ENCODE results near the gene UBXN4.
"Not testable (repeated sequence)": the region's sequence is repeated elsewhere in the genome, so short reads cannot be mapped to it uniquely, and the experiment has no call there.

Gene UBXN4

GRCh38 chr2:135741395-135742324, at the start of gene UBXN4:
Gene UBXN4, plus strand, starts transcription at chr2:135741855. Its CDS starts 75 bp downstream, at chr2:135741930.
- Mint-ChIP-seq H3K9me3 (ENCODE audit: low read depth) (peaks cover 4% of the 10 kb centered on the region), H3K27ac (peak within 1 kb of the TSS; percentile 98), H3K4me3 (peak within 1 kb of the TSS; percentile 95), H3K4me1 (ENCODE audit: low read depth) (peaks cover 36% of the 10 kb centered on the region), H3K27me3 (no peaks in the 10 kb centered on the region), H3K36me3 (peaks cover 6% of the 10 kb centered on the region)

GRCh38 chr2:135694711-135695110, 46.9 kb upstream of the UBXN4 start:
- H3K9me3 Mint-ChIP-seq (ENCODE audit: low read depth): no peaks in the 10 kb centered on the region
- H3K27me3 Mint-ChIP-seq: no peaks in the 10 kb centered on the region
- H3K27ac Mint-ChIP-seq: peak overlapping the region; percentile 56
- peaks cover 20% of the 10 kb centered on the region for H3K36me3 Mint-ChIP-seq
- H3K4me3 Mint-ChIP-seq: no peak overlapping the region
- peaks cover 34% of the 10 kb centered on the region for H3K4me1 Mint-ChIP-seq (ENCODE audit: low read depth)

- no peaks in the 10 kb centered on the region for H3K9me3 Mint-ChIP-seq (ENCODE audit: low read depth)
- H3K36me3 Mint-ChIP-seq: peaks cover 16% of the 10 kb centered on the region
- no peaks in the 10 kb centered on the region for H3K27me3 Mint-ChIP-seq
- H3K27ac Mint-ChIP-seq: no peak overlapping the region
- H3K4me1 Mint-ChIP-seq (ENCODE audit: low read depth): peaks cover 13% of the 10 kb centered on the region
- H3K4me3 Mint-ChIP-seq: no peak overlapping the region
Measured at GRCh38 chr2:135698838-135699237, 42.8 kb upstream of the UBXN4 start.

- Mint-ChIP-seq H3K27ac (no peak overlapping the region), H3K4me1 (ENCODE audit: low read depth) (no peaks in the 10 kb centered on the region), H3K9me3 (ENCODE audit: low read depth) (no peaks in the 10 kb centered on the region), H3K4me3 (no peak overlapping the region), H3K36me3 (no peaks in the 10 kb centered on the region), H3K27me3 (no peaks in the 10 kb centered on the region)
Measured at GRCh38 chr2:135701442-135701841, 40.2 kb upstream of the UBXN4 start.

GRCh38 chr2:135703300-135703699, 38.4 kb upstream of the UBXN4 start:
- no peaks in the 10 kb centered on the region for H3K4me1 Mint-ChIP-seq (ENCODE audit: low read depth)
- H3K9me3 Mint-ChIP-seq (ENCODE audit: low read depth): no peaks in the 10 kb centered on the region
- no peak overlapping the region for H3K27ac Mint-ChIP-seq
- no peaks in the 10 kb centered on the region for H3K36me3 Mint-ChIP-seq
- H3K4me3 Mint-ChIP-seq: no peak overlapping the region
- H3K27me3 Mint-ChIP-seq: no peaks in the 10 kb centered on the region

GRCh38 chr2:135704075-135704474, 37.6 kb upstream of the UBXN4 start:
- not testable (repeated sequence) for H3K9me3 Mint-ChIP-seq (ENCODE audit: low read depth); H3K36me3 Mint-ChIP-seq; H3K4me1 Mint-ChIP-seq (ENCODE audit: low read depth); H3K27ac Mint-ChIP-seq; H3K4me3 Mint-ChIP-seq; H3K27me3 Mint-ChIP-seq

GRCh38 chr2:135708159-135708558, 33.5 kb upstream of the UBXN4 start:
- Mint-ChIP-seq H3K36me3 (peaks cover 6% of the 10 kb centered on the region), H3K4me3 (no peak overlapping the region), H3K9me3 (ENCODE audit: low read depth) (no peaks in the 10 kb centered on the region), H3K27me3 (no peaks in the 10 kb centered on the region), H3K4me1 (ENCODE audit: low read depth) (no peaks in the 10 kb centered on the region), H3K27ac (no peak overlapping the region)

- H3K4me3 Mint-ChIP-seq: no peak overlapping the region
- no peaks in the 10 kb centered on the region for H3K27me3 Mint-ChIP-seq
- H3K9me3 Mint-ChIP-seq (ENCODE audit: low read depth): no peaks in the 10 kb centered on the region
- H3K4me1 Mint-ChIP-seq (ENCODE audit: low read depth): no peaks in the 10 kb centered on the region
- peaks cover 6% of the 10 kb centered on the region for H3K36me3 Mint-ChIP-seq
- H3K27ac Mint-ChIP-seq: no peak overlapping the region
Measured at GRCh38 chr2:135709992-135710391, 31.7 kb upstream of the UBXN4 start.

- H3K9me3 Mint-ChIP-seq (ENCODE audit: low read depth); H3K4me3 Mint-ChIP-seq; H3K36me3 Mint-ChIP-seq; H3K27ac Mint-ChIP-seq; H3K27me3 Mint-ChIP-seq; H3K4me1 Mint-ChIP-seq (ENCODE audit: low read depth): not testable (repeated sequence)
Measured at GRCh38 chr2:135715086-135715485, 26.6 kb upstream of the UBXN4 start.

- H3K4me1 Mint-ChIP-seq (ENCODE audit: low read depth): peaks cover 11% of the 10 kb centered on the region
- H3K27ac Mint-ChIP-seq: no peak overlapping the region
- no peak overlapping the region for H3K4me3 Mint-ChIP-seq
- no peaks in the 10 kb centered on the region for H3K9me3 Mint-ChIP-seq (ENCODE audit: low read depth)
- H3K36me3 Mint-ChIP-seq: peaks cover 5% of the 10 kb centered on the region
- H3K27me3 Mint-ChIP-seq: no peaks in the 10 kb centered on the region
Measured at GRCh38 chr2:135728064-135728743, 13.5 kb upstream of the UBXN4 start.

GRCh38 chr2:135732561-135732960, 9.1 kb upstream of the UBXN4 start:
- Mint-ChIP-seq H3K4me1 (ENCODE audit: low read depth) (peaks cover 23% of the 10 kb centered on the region), H3K9me3 (ENCODE audit: low read depth) (no peaks in the 10 kb centered on the region), H3K27me3 (no peaks in the 10 kb centered on the region), H3K36me3 (no peaks in the 10 kb centered on the region), H3K27ac (peak overlapping the region; percentile 25), H3K4me3 (peak overlapping the region; percentile 0)

GRCh38 chr2:135733045-135733444, 8.6 kb upstream of the UBXN4 start:
- Mint-ChIP-seq H3K27ac (peak overlapping the region; percentile 25), H3K4me1 (ENCODE audit: low read depth) (peaks cover 23% of the 10 kb centered on the region), H3K9me3 (ENCODE audit: low read depth) (no peaks in the 10 kb centered on the region), H3K4me3 (peak overlapping the region; percentile 42), H3K27me3 (no peaks in the 10 kb centered on the region), H3K36me3 (no peaks in the 10 kb centered on the region)

GRCh38 chr2:135736546-135736945, 5.1 kb upstream of the UBXN4 start:
- H3K4me1 Mint-ChIP-seq (ENCODE audit: low read depth): peaks cover 23% of the 10 kb centered on the region
- no peaks in the 10 kb centered on the region for H3K27me3 Mint-ChIP-seq
- no peak overlapping the region for H3K27ac Mint-ChIP-seq
- H3K36me3 Mint-ChIP-seq: no peaks in the 10 kb centered on the region
- no peak overlapping the region for H3K4me3 Mint-ChIP-seq
- peaks cover 4% of the 10 kb centered on the region for H3K9me3 Mint-ChIP-seq (ENCODE audit: low read depth)

- Mint-ChIP-seq H3K4me3 (no peak overlapping the region), H3K27ac (no peak overlapping the region)
Measured at GRCh38 chr2:135740206-135740605, 1.4 kb upstream of the UBXN4 start.

GRCh38 chr2:135741043-135741394, 636 bp upstream of the UBXN4 start:
- Mint-ChIP-seq H3K36me3 (peaks cover 2% of the 10 kb centered on the region), H3K27ac (peak overlapping the region; percentile 75), H3K4me1 (ENCODE audit: low read depth) (peaks cover 29% of the 10 kb centered on the region), H3K4me3 (peak overlapping the region; percentile 95), H3K9me3 (ENCODE audit: low read depth) (peaks cover 4% of the 10 kb centered on the region), H3K27me3 (no peaks in the 10 kb centered on the region)

More at GRCh38 chr2:135740206-135740605, 1.4 kb upstream of the UBXN4 start:
- Mint-ChIP-seq H3K27me3 (no peaks in the 10 kb centered on the region), H3K36me3 (peaks cover 2% of the 10 kb centered on the region), H3K9me3 (ENCODE audit: low read depth) (peaks cover 4% of the 10 kb centered on the region), H3K4me1 (ENCODE audit: low read depth) (peaks cover 24% of the 10 kb centered on the region)

Data from activated naive CD8-positive, alpha-beta T cell (primary cell).